NCI-H2107 (cell line): ENCODE measurements around the gene EEF1A2.

Source experiments
- DNase-seq: peaks from one replicate; lab custom pipeline; 2025; lab: John Stamatoyannopoulos, UW

Gene EEF1A2

GRCh38 chr20:63499338-63499969 is 571 bp upstream of the EEF1A2 start:
- no peak for DNase-seq

GRCh38 chr20:63497946-63498935 is 642 bp downstream of the EEF1A2 start:
- no peak for DNase-seq

DNA sequence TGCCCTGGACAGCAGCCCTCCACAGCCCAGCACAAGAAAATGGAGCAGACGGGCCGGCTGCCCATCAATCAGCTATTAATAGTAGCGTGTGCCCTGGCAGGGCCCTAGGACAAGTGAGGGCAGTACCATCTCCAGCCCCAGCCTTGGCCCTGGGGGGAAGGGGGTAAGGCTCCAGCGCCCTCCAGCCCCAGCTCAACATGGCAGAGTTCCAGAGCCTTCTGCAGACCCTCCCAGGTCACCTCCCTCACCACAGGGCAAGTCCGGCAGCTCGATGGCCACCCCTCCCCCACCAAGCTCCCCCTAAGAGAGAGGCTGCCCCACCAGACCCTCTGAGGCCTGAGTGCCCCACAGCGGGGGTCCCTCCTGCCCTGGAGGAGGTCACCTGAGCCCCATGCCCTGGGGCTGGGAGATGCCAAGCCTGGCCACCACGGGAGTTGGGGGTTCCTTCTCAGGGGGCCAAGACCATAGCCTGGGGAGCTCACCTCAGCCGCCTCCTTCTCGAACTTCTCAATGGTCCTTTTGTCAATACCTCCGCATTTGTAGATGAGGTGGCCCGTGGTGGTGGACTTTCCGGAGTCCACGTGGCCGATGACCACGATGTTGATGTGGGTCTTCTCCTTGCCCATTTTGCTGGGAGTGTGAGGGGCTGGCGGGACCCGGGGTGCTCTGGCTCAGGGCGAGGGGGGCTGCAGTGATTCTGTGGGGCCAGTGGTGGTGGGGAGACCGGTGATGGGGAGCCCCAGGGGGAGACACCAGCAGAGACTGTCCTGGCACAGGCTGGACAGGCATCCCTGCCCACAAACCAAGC is 1.5 kb downstream of the EEF1A2 start:
- DNase-seq: no peak

DNA sequence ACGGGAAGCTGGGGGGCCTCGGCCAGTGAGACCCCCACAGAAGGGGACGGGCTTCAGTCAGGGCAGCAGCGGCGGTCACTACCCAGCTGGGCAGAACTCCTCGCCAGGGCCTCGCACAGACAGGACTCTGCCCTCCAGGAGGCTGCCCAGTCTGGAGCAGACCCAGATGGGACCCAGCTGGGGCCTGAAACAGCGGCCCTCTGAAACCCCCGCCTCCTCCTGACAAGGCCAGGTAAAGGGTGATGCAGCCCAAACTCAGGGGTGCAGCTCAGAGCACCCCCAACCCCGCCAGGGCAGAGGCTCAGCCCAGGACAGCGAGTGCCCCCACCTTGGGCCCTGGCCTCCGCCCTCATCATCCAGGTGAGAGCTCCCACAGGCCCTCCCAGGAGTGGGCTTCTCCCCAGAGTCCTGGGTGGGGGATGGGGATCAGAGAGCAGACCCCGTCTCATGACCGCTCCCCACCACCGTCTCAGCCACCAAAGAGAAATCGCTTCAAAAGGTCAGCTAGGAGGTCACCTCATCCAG is 2.2 kb downstream of the EEF1A2 start:
- no peak for DNase-seq

GRCh38 chr20:63495741-63496595 is 2.9 kb downstream of the EEF1A2 start:
- DNase-seq: no peak

GRCh38 chr20:63495167-63495720 is 3.6 kb downstream of the EEF1A2 start:
- DNase-seq: no peak

GRCh38 chr20:63494420-63495166 is 4.3 kb downstream of the EEF1A2 start:
- DNase-seq: no peak

DNA sequence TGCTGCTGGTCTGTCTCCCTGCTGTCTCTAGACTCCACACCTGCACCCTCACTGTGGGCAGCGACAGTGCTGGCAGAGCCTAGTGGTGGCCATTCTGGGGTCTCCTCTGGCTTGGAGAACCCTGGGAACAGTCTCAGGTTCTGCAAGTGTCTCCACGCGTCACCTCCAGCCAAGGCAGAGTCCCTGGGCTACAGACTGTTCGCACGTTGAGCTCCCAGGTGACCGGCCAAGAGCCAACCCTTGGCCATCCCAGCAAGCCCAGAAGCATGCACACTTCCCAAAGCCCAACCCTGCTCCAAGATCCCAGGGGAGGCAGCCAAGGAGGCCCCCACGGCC is 4.8 kb downstream of the EEF1A2 start:
- DNase-seq: no peak

DNA sequence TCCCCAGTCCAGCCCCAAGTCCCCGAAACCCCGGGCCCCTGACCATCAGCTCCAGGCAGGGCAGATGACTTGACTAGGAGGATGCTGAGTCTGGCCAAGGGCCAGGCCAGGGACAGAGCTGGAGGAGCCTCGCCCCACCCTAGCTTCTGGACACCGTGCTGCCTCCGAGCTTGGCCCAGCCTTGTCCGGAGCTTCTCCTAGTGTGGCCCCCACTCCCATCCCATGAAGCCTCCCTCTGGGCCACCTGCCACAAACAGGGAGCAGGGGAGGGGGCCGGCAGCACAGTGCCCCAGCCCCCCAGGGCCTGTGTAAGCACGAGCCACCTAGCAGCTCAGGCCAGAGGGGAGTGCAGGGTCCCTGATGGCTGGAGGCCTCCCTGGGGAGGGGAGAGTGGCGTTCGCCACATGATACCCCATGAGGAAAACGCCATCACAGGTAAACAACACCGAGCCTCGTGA is 5.3 kb downstream of the EEF1A2 start:
- DNase-seq: no peak

DNA sequence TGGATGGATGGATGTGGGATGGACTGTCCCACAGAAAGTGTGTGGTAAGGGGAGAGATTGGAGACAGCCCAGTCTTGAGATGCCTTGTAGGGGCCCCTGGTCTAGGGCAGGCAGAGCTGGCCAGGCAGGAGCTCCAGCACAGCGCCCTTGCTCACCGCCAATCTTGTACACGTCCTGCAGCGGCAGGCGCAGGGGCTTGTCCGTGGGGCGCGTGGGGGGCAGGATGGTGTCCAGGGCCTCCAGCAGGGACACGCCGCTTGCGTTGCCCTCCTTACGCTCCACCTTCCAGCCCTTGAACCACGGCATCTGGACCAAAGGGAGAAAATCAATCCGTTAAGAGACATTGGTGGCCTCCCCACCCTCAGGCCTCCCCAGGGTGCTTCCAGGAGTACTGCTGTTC is 5.9 kb downstream of the EEF1A2 start:
- no peak for DNase-seq

- no peak for DNase-seq
These were observed 6.4 kb downstream of the EEF1A2 start for GRCh38 chr20:63492518-63492917.

DNA sequence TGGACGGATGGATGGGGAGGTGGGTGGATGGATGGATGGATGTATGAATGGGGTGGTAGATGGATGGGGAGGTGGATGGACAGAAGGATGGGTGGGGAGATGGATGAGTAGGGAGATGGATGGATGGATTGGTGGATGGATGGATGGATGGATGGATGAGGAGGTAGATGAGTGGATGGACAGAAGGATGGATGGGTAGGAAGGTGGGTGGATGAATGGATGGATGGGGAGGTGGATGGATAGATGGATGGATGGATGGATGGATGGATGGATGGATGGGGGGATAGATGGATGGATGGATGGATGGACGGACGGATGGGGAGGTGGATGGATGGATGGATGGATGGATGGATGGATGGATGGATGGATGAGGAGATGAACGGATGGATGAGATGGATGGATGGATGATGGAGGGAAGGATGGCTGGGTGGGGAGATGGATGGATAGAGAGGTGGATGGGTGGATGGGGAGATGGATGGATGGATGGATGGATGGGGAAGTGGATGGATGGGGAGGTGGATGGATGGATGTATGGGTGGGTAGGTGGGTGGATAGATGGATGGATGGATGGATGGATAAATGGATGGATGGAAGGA is 7.2 kb downstream of the EEF1A2 start:
- no peak for DNase-seq

- no peak for DNase-seq
These were observed 7.8 kb downstream of the EEF1A2 start for GRCh38 chr20:63491078-63491477.

GRCh38 chr20:63490416-63490815 is 8.5 kb downstream of the EEF1A2 start:
- DNase-seq: no peak

DNA sequence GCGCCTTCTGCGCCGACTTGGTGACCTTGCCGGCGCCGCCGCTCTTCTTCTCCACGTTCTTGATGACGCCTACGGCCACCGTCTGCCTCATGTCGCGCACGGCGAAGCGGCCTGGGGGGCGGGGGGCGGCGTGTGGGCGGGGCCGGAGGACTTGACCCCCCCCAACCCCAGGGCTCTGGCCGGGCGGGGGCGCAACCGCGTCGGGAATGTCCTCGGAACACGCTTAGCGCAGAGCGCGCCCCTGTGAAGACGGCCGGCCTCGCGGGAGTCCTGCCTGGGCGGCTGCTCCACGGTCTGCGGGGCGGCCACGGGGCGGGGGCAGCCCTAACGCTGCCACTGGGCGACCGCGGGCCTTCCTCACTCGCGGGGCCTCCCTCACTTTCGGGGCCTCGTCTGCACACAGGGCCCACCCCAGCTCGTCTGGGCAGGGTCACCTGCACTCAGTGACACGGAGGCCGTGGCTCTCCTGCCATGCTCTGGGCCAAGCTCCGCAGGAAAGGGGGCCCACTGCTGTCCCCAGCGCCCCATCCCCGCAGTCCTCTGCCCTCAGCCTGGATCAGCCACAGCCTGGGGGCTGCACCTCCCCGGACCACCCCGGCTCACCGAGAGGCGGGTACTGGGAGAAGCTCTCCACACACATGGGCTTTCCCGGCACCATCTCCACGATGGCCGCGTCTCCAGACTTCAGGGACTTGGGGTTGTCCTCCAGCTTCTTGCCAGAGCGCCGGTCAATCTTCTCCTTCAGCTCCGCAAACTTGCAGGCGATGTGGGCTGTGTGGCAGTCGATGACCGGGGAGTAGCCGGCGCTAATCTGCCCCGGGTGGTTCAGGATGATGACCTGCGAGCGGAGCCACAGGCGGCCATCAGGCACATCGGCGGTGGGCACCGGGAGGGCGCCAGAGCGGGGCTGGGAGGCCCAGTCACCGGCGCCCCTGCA is 10.3 kb downstream of the EEF1A2 start:
- DNase-seq: no peak

- DNase-seq: no peak
These were observed 11.1 kb downstream of the EEF1A2 start for GRCh38 chr20:63487781-63488241.

DNA sequence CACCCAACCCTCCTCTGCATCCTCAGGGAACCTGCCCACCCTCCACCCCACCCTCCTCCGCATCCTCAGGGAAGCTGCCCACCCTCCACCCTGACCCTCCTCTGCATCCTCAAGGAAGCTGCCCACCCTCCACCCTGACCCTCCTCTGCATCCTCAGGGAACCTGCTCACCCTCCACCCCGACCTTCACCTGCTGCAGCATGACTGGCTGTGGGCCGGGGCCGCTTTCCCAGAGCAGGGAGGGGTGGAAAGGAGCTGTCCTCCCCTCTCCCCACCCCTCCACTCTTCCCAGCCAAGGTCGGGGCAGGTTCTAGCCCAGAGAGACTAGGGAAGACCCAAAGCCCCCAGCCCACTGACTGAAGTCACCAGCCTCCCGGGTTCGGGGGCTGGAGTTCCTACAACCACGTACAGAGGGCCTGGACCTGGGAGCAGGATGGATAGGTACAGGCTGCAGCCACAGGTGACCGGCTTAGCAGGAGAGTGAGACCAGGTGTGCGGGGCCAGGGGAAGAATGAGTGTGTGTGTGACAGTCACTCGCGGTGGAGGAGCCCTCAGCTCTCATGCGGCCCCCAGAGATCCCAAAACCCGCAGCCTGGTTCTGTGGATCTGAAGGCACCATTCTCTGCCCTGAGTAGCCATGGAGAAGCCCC is 11.6 kb downstream of the EEF1A2 start:
- DNase-seq: no peak

DNA sequence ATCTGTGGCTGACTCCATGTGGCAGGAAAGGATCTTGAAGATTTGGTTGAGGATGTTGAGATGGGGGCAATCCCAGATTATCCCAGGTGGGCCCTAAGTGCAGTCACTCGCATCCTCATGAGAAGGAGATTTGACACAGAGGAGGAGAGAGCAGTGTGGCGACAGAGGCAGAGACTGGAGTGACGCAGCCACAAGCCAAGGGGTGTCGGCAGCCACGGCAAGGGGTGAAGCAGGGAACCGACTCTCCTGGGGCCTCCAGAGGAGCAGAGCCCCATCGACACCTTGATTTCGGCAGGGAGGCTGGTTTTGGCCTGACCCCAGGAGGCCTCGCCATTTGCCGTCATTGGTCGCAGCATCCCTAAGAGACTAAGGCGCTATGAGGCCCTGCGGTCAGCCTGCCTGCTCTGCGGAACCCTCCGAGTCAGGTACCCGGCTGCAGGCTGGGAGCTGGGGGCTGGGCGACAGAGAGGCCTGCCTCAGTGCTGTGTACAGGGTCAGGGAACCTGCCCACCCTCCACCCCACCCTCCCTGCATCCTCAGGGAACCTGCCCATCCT is 12.5 kb downstream of the EEF1A2 start:
- DNase-seq: no peak
